Measurements from ENCODE around the gene PLCB4. TPM values are rescaled to one million over a fixed set of nuclear protein-coding genes. Genes with fewer than 3 reads are reported as not detected.

PLCB4 gene
- total RNA-seq, 1 donor from 2014 or later = 20.6 TPM

DNA sequence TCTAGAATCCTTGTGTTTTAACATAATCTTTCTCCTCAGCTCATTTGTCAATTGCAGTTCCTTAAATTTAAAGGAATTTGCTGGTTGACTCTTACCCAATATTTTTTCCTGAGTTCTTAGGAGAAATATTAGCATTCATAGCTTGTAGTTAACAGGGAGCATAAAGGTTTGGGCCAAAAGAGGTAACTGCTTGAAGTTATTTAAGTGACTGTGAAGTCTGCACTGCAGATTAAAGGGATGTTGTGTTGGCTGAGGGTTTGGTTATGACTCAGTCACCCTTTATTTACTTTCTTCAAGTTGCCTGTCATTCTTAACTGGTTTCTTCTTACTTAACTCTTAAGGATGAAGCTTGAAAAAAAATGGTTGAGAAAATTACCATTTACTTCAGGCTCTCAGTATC lies 225.2 kb downstream of the PLCB4 start:
- Mint-ChIP-seq H3K9me3 (peaks cover 2% of the 10 kb centered on the region), H3K27ac (no peak overlapping the region), H3K4me1 (no peaks in the 10 kb centered on the region), H3K27me3 (ENCODE audit: insufficient read depth, low read depth) (no peaks in the 10 kb centered on the region), H3K4me3 (no peak overlapping the region), H3K36me3 (peaks cover 4% of the 10 kb centered on the region)
- Histone ChIP-seq H3F3A (ENCODE audit: low read depth) (no peaks in the 10 kb centered on the region), H3K27ac (no peak overlapping the region), H3K36me3 (no peaks in the 10 kb centered on the region), H3K4me1 (no peaks in the 10 kb centered on the region), H3K9me3 (ENCODE audit: low read depth) (no peaks in the 10 kb centered on the region), H2AFZ (replicated peaks) (no peak overlapping the region), H3K4me2 (no peak overlapping the region), H3K79me2 (ENCODE audit: low read depth) (no peaks in the 10 kb centered on the region), H4K20me1 (ENCODE audit: low read depth) (no peaks in the 10 kb centered on the region), H3K27me3 (no peaks in the 10 kb centered on the region), H3K4me3 (no peak overlapping the region), H3K9ac (no peak overlapping the region)
- no peak for TF ChIP-seq EZH2phosphoT487 (IDR thresholded peaks at IDR 0.05)
- TF ChIP-seq, protein P1, sequence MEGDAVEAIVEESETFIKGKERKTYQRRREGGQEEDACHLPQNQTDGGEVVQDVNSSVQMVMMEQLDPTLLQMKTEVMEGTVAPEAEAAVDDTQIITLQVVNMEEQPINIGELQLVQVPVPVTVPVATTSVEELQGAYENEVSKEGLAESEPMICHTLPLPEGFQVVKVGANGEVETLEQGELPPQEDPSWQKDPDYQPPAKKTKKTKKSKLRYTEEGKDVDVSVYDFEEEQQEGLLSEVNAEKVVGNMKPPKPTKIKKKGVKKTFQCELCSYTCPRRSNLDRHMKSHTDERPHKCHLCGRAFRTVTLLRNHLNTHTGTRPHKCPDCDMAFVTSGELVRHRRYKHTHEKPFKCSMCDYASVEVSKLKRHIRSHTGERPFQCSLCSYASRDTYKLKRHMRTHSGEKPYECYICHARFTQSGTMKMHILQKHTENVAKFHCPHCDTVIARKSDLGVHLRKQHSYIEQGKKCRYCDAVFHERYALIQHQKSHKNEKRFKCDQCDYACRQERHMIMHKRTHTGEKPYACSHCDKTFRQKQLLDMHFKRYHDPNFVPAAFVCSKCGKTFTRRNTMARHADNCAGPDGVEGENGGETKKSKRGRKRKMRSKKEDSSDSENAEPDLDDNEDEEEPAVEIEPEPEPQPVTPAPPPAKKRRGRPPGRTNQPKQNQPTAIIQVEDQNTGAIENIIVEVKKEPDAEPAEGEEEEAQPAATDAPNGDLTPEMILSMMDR (IDR thresholded peaks at IDR 0.05) = no peak
- TF ChIP-seq EZH2 (IDR thresholded peaks at IDR 0.05) = no peak
- no peak for DNase-seq (ENCODE audit: low spot score)

DNA sequence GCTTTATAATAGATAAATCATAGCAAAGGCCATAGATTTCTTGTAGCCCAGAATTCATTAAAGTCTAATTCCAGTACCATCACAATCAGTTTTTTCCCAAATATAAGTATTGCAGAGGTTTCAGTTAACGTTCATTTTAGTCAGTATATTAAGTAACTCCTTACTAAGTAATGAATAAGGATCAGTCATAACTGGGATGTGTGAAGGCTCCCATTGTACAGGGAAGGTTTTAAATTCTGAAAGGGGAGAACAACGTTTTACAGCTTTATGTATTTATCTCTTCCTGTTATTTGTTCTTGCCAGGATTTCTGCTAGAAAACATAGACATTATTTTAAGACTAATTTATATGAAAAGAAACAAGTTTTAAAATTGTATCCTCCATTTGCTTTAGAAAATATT lies 230.0 kb downstream of the PLCB4 start:
- Histone ChIP-seq H3K9ac (no peak overlapping the region), H3K79me2 (ENCODE audit: low read depth) (no peaks in the 10 kb centered on the region), H3K4me2 (no peak overlapping the region), H3K4me3 (no peak overlapping the region), H3K36me3 (no peaks in the 10 kb centered on the region), H3K27ac (no peak overlapping the region), H3K4me1 (peaks cover 5% of the 10 kb centered on the region), H3K9me3 (ENCODE audit: low read depth) (no peaks in the 10 kb centered on the region), H2AFZ (replicated peaks) (no peak overlapping the region), H4K20me1 (ENCODE audit: low read depth) (no peaks in the 10 kb centered on the region), H3K27me3 (no peaks in the 10 kb centered on the region), H3F3A (ENCODE audit: low read depth) (no peaks in the 10 kb centered on the region)
- peaks cover 2% of the 10 kb centered on the region for H3K9me3 Mint-ChIP-seq
- peaks cover 2% of the 10 kb centered on the region for H3K36me3 Mint-ChIP-seq
- no peak overlapping the region for H3K4me3 Mint-ChIP-seq
- no peak for TF ChIP-seq EZH2phosphoT487 (IDR thresholded peaks at IDR 0.05)
- TF ChIP-seq, protein P1 (IDR thresholded peaks at IDR 0.05) = no peak
- no peak for TF ChIP-seq EZH2 (IDR thresholded peaks at IDR 0.05)
- no peaks in the 10 kb centered on the region for H3K27me3 Mint-ChIP-seq (ENCODE audit: insufficient read depth, low read depth)
- H3K4me1 Mint-ChIP-seq = peaks cover 20% of the 10 kb centered on the region
- no peak for DNase-seq (ENCODE audit: low spot score)
- H3K27ac Mint-ChIP-seq = no peak overlapping the region

DNA sequence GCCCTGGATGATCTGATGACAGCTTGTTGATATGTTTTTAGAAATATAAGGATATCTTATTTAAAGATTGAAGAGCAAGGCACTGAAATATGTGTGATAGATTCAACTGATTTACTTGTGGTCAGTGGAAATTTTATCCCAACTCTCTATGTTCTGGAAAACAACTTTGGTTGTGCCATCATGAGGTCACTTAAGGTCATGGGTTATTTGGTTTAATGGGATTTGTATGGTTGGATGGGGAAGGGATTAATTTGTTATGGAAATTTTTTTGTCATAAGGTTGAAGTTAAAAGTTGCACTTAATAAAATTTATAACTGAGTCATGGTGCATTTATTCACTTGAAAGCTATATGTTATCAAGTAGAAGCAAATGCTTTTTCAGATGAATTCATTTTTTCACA lies 231.2 kb downstream of the PLCB4 start:
- DNase-seq (ENCODE audit: low spot score) = no peak
- no peak overlapping the region for H3K27ac ChIP-seq
- H3K9me3 ChIP-seq (ENCODE audit: low read depth) = no peaks in the 10 kb centered on the region
- H3F3A ChIP-seq (ENCODE audit: low read depth) = no peaks in the 10 kb centered on the region
- H3K4me1 Mint-ChIP-seq = peaks cover 20% of the 10 kb centered on the region
- H3K9ac ChIP-seq = no peak overlapping the region
- no peak overlapping the region for H3K27ac Mint-ChIP-seq
- no peak overlapping the region for H3K4me2 ChIP-seq
- no peaks in the 10 kb centered on the region for H3K36me3 ChIP-seq
- H3K9me3 Mint-ChIP-seq = peaks cover 2% of the 10 kb centered on the region
- H3K79me2 ChIP-seq (ENCODE audit: low read depth) = no peaks in the 10 kb centered on the region
- no peak overlapping the region for H3K4me3 ChIP-seq
- no peak overlapping the region for H2AFZ ChIP-seq (replicated peaks)
- no peak overlapping the region for H3K4me3 Mint-ChIP-seq
- H3K36me3 Mint-ChIP-seq = peaks cover 2% of the 10 kb centered on the region
- no peaks in the 10 kb centered on the region for H3K27me3 ChIP-seq
- TF ChIP-seq EZH2phosphoT487 (IDR thresholded peaks at IDR 0.05) (no peak), EZH2 (IDR thresholded peaks at IDR 0.05) (no peak)
- TF ChIP-seq, protein P1 (IDR thresholded peaks at IDR 0.05) = no peak
- peaks cover 5% of the 10 kb centered on the region for H3K4me1 ChIP-seq
- H3K27me3 Mint-ChIP-seq (ENCODE audit: insufficient read depth, low read depth) = no peaks in the 10 kb centered on the region
- H4K20me1 ChIP-seq (ENCODE audit: low read depth) = no peaks in the 10 kb centered on the region
